Measurements from ENCODE around the gene PRDM2. TPM values are rescaled to one million over a fixed set of nuclear protein-coding genes. Genes with fewer than 3 reads are reported as not detected.

The PRDM2 gene
- total RNA-seq, 1 experiment from 2014 or later = 36.0 TPM

DNA sequence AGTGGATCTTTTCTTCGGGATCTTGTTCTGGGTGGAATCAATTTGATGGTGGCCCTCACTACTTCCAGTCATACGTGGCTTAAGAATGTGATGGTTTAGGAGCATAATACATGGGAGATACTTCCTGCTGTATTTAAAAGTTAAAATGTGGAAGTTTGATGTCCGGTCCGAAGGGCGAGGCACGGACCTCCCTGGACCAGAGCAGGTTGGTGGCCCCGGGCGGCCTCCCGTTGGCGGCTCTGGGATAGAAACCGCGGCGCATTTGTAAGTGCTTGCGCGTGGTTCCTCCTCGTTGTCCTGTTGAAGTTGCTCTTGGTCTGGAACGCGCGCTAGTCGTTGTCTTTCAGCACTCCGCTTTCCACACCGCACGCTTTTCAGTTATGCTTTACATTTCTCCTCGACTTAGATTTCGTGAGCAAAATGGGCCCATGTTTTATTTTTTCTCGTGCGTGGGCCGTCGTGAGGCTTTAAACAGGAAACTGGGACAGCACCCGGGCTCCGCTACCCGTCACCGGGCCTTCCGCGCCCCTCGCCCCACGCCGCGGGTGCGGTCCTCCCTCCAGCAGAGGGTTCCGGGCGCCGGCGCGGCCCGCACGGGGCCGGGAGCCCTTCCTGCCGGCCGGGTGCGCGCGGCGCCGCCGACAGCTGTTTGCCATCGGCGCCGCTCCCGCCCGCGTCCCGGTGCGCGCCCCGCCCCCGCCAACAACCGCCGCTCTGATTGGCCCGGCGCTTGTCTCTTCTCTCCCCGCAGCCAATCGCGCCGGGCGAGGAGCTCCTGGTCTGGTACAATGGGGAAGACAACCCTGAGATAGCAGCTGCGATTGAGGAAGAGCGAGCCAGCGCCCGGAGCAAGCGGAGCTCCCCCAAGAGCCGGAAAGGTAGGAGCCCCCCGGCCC, 48.9 kb downstream of the PRDM2 start:
- Histone ChIP-seq H4K20me1 (ENCODE audit: insufficient read depth, low read depth, low read length) (peaks cover 27% of the 10 kb centered on the region), H3K9me3 (ENCODE audit: low read length) (no peaks in the 10 kb centered on the region), H3K4me1 (ENCODE audit: low read length) (peaks cover 46% of the 10 kb centered on the region), H3K4me2 (ENCODE audit: low read depth, low read length, poor library complexity, severe bottlenecking) (peak overlapping the region; percentile 99), H3K9ac (ENCODE audit: low read length) (peak overlapping the region; percentile 86), H3K79me2 (ENCODE audit: low read length) (peaks cover 43% of the 10 kb centered on the region), H3K4me3 (ENCODE audit: low read length) (peak overlapping the region; percentile 85), H3K36me3 (ENCODE audit: insufficient read depth, low read length) (no peaks in the 10 kb centered on the region), H2AFZ (ENCODE audit: low read length) (peak overlapping the region; percentile 98), H3K27ac (ENCODE audit: low read length) (no peak overlapping the region), H3K9me2 (replicated peaks; ENCODE audit: insufficient read depth, low read length) (no peaks in the 10 kb centered on the region), H3K27me3 (ENCODE audit: low read length) (no peaks in the 10 kb centered on the region)
- DNase-seq = peak; percentile 98

DNA sequence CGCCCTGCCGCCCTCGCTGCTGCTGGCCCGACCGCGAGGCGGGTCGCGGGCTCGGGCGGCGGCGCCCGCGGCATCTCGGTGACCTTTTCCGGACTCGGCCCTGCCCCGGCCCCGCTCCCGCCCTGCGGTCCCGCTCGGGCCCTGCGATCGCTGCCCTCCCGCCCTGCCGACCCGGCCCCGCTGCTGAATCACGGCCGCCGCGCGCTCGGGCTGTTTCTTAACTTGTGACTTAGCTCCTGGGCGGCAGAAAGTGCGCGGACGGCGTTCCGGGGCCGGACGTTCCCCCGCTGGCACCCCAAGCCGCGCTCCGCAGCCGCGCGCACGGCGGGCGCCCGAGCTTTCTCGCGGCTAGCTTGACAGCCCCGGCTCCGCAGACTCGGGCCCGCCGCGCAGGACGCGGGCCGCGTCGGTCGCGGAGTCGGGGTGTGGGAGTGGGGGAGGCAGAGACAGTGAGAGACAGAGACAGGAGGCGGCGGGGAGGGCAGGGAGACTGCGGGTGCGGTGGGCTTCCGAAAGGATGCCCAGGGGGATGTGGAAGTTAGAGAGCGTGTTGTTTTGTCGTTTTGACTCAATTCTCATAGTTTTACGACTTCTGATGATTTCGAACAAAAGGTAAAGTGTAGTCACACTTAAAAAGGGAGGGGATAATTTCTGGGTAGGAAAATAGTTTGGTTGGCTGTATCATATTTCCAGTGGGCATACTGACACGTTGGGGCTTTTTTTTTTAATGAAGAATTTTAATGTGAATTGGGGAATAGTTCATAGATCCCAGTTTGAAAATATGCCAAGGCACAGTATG, 49.8 kb downstream of the PRDM2 start:
- Histone ChIP-seq H3K36me3 (ENCODE audit: insufficient read depth, low read length) (no peaks in the 10 kb centered on the region), H3K4me3 (ENCODE audit: low read length) (peak overlapping the region; percentile 91)

GRCh38 chr1:13751458-13751871, 51.5 kb downstream of the PRDM2 start:
- Histone ChIP-seq H3K36me3 (ENCODE audit: insufficient read depth, low read length) (no peaks in the 10 kb centered on the region), H3K9me3 (ENCODE audit: low read length) (no peaks in the 10 kb centered on the region), H3K4me3 (ENCODE audit: low read length) (peak overlapping the region; percentile 91; the same call in 1 of the 2 replicates), H3K4me1 (ENCODE audit: low read length) (peaks cover 68% of the 10 kb centered on the region), H3K27ac (ENCODE audit: low read length) (no peak overlapping the region), H3K9ac (ENCODE audit: low read length) (peak overlapping the region; percentile 89; the same call in 1 of the 2 replicates), H3K79me2 (ENCODE audit: low read length) (peaks cover 67% of the 10 kb centered on the region), H2AFZ (ENCODE audit: low read length) (no peak overlapping the region), H4K20me1 (ENCODE audit: insufficient read depth, low read depth, low read length) (peaks cover 38% of the 10 kb centered on the region), H3K4me2 (ENCODE audit: low read depth, low read length, poor library complexity, severe bottlenecking) (peak overlapping the region; percentile 81), H3K27me3 (ENCODE audit: low read length) (no peaks in the 10 kb centered on the region), H3K9me2 (replicated peaks; ENCODE audit: insufficient read depth, low read length) (no peaks in the 10 kb centered on the region)
- no peak for DNase-seq

More for the DNA sequence above, 49.8 kb downstream of the PRDM2 start:
- peak; percentile 72 for DNase-seq
- Histone ChIP-seq H3K4me1 (ENCODE audit: low read length) (peaks cover 54% of the 10 kb centered on the region), H4K20me1 (ENCODE audit: insufficient read depth, low read depth, low read length) (peaks cover 36% of the 10 kb centered on the region), H3K9me2 (replicated peaks; ENCODE audit: insufficient read depth, low read length) (no peaks in the 10 kb centered on the region), H2AFZ (ENCODE audit: low read length) (no peak overlapping the region; the same call in 1 of the 2 replicates), H3K27me3 (ENCODE audit: low read length) (no peaks in the 10 kb centered on the region), H3K79me2 (ENCODE audit: low read length) (peaks cover 51% of the 10 kb centered on the region), H3K4me2 (ENCODE audit: low read depth, low read length, poor library complexity, severe bottlenecking) (peak overlapping the region; percentile 81), H3K27ac (ENCODE audit: low read length) (peak overlapping the region; percentile 38), H3K9me3 (ENCODE audit: low read length) (no peaks in the 10 kb centered on the region), H3K9ac (ENCODE audit: low read length) (peak overlapping the region; percentile 89)

- Histone ChIP-seq H4K20me1 (ENCODE audit: insufficient read depth, low read depth, low read length) (peaks cover 38% of the 10 kb centered on the region), H3K27ac (ENCODE audit: low read length) (no peak overlapping the region), H3K79me2 (ENCODE audit: low read length) (peaks cover 72% of the 10 kb centered on the region), H3K9ac (ENCODE audit: low read length) (no peak overlapping the region), H3K4me2 (ENCODE audit: low read depth, low read length, poor library complexity, severe bottlenecking) (peak overlapping the region; percentile 81), H3K36me3 (ENCODE audit: insufficient read depth, low read length) (no peaks in the 10 kb centered on the region), H2AFZ (ENCODE audit: low read length) (no peak overlapping the region), H3K4me3 (ENCODE audit: low read length) (no peak overlapping the region), H3K9me3 (ENCODE audit: low read length) (no peaks in the 10 kb centered on the region), H3K9me2 (replicated peaks; ENCODE audit: insufficient read depth, low read length) (no peaks in the 10 kb centered on the region), H3K27me3 (ENCODE audit: low read length) (no peaks in the 10 kb centered on the region), H3K4me1 (ENCODE audit: low read length) (peaks cover 74% of the 10 kb centered on the region)
- no peak for DNase-seq
Observed at GRCh38 chr1:13751985-13752384, 52.0 kb downstream of the PRDM2 start.

DNA sequence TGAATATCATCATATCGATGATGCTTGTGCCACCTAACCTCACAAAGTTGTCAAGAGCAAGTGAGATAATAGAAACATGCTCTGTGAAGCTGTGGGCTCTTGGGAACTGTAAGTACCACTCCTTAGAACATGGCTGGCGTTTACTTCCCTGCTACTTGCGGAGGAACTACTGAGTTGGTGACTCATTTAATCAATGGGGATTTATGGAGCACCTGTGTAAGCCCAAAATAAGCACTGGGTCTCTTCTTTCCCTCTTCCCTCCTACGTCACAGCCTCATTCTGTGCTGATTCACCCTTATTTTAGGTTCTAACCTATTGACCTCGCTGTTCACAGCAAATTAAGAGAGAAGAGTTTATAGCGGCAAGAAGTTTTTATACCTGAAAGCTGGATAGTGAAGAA, 52.9 kb downstream of the PRDM2 start:
- H3K9me2 ChIP-seq (replicated peaks; ENCODE audit: insufficient read depth, low read length) = no peaks in the 10 kb centered on the region
- no peak overlapping the region for H3K27ac ChIP-seq (ENCODE audit: low read length)
- no peaks in the 10 kb centered on the region for H3K36me3 ChIP-seq (ENCODE audit: insufficient read depth, low read length)
- no peak overlapping the region for H3K9ac ChIP-seq (ENCODE audit: low read length)
- no peak overlapping the region for H3K4me3 ChIP-seq (ENCODE audit: low read length)
- no peaks in the 10 kb centered on the region for H3K9me3 ChIP-seq (ENCODE audit: low read length)
- DNase-seq = no peak
- peaks cover 38% of the 10 kb centered on the region for H4K20me1 ChIP-seq (ENCODE audit: insufficient read depth, low read depth, low read length)
- H2AFZ ChIP-seq (ENCODE audit: low read length) = no peak overlapping the region
- peaks cover 82% of the 10 kb centered on the region for H3K4me1 ChIP-seq (ENCODE audit: low read length)
- H3K4me2 ChIP-seq (ENCODE audit: low read depth, low read length, poor library complexity, severe bottlenecking) = no peak overlapping the region
- peaks cover 81% of the 10 kb centered on the region for H3K79me2 ChIP-seq (ENCODE audit: low read length)
- no peaks in the 10 kb centered on the region for H3K27me3 ChIP-seq (ENCODE audit: low read length)

DNA sequence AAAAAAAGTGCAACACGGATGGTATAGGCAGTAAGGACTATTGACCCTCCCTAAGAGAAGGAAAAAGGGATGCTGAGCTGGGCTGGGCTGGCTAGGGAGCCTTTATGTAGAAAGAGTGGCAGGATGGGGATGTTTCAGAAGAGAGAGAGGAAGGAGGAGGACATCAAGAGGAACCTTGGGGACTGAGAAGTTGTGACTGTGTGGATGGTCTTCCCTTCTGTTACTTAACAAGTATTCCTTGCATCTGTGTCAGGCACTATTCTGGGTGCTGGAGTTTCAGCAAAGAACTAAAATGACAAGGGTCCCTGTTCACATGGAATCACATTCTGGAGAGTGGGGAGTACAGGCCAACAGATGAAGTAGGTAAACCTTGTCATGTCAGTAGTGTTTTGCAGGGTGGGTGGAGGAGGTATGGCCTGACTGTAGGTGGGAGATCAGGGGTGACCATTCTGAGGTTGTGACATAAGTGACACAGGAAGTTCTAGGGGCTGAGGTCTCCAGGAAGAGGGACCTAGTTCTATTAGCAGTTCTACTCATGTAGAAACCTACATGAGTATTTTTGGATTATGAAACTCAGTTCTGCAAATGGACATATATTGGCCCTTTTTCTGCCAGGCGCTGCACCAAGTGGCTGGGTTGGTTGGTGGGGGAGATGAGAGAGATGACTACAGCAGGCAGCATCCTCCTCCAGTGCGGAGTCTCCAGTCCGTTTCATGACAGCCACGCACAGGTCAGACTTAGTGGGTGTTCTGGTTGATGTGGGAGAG, 53.8 kb downstream of the PRDM2 start:
- peaks cover 83% of the 10 kb centered on the region for H3K4me1 ChIP-seq (ENCODE audit: low read length)
- no peak overlapping the region for H3K9ac ChIP-seq (ENCODE audit: low read length)
- no peak overlapping the region for H3K27ac ChIP-seq (ENCODE audit: low read length)
- H3K79me2 ChIP-seq (ENCODE audit: low read length) = peaks cover 90% of the 10 kb centered on the region
- DNase-seq = no peak
- no peaks in the 10 kb centered on the region for H3K36me3 ChIP-seq (ENCODE audit: insufficient read depth, low read length)
- H3K4me3 ChIP-seq (ENCODE audit: low read length) = no peak overlapping the region
- H4K20me1 ChIP-seq (ENCODE audit: insufficient read depth, low read depth, low read length) = peaks cover 38% of the 10 kb centered on the region
- H3K9me2 ChIP-seq (replicated peaks; ENCODE audit: insufficient read depth, low read length) = no peaks in the 10 kb centered on the region
- no peaks in the 10 kb centered on the region for H3K9me3 ChIP-seq (ENCODE audit: low read length)
- H3K4me2 ChIP-seq (ENCODE audit: low read depth, low read length, poor library complexity, severe bottlenecking) = peak overlapping the region; percentile 2
- H2AFZ ChIP-seq (ENCODE audit: low read length) = no peak overlapping the region
- H3K27me3 ChIP-seq (ENCODE audit: low read length) = no peaks in the 10 kb centered on the region

GRCh38 chr1:13754510-13755103, 54.6 kb downstream of the PRDM2 start:
- Histone ChIP-seq H3K27me3 (ENCODE audit: low read length) (no peaks in the 10 kb centered on the region), H3K36me3 (ENCODE audit: insufficient read depth, low read length) (no peaks in the 10 kb centered on the region), H3K27ac (ENCODE audit: low read length) (no peak overlapping the region), H4K20me1 (ENCODE audit: insufficient read depth, low read depth, low read length) (peaks cover 38% of the 10 kb centered on the region), H3K9me2 (replicated peaks; ENCODE audit: insufficient read depth, low read length) (no peaks in the 10 kb centered on the region), H3K9ac (ENCODE audit: low read length) (no peak overlapping the region), H3K4me1 (ENCODE audit: low read length) (peaks cover 87% of the 10 kb centered on the region), H3K9me3 (ENCODE audit: low read length) (no peaks in the 10 kb centered on the region), H3K79me2 (ENCODE audit: low read length) (peaks cover 98% of the 10 kb centered on the region), H3K4me2 (ENCODE audit: low read depth, low read length, poor library complexity, severe bottlenecking) (peak overlapping the region; percentile 27), H2AFZ (ENCODE audit: low read length) (no peak overlapping the region), H3K4me3 (ENCODE audit: low read length) (no peak overlapping the region)
- no peak for DNase-seq

Data from Karpas-422 (cell line).